Activated CD8-positive, alpha-beta T cell treated with anti-CD3 and anti-CD28 coated beads for 36 hours (primary cell): ENCODE data around the gene ASB1. TPM values are rescaled to one million over a fixed set of nuclear protein-coding genes. Genes with fewer than 3 reads are reported as not detected.

Experiments
- ATAC-seq: fragments of 200-7000 bp; cut with Tn5 transposase; one replicate; pipeline ENCODE4 v1.10.0; 2021; ENCODE audit warnings: mild to moderate bottlenecking, moderate library complexity
- CTCF ChIA-PET: fragments of 350-600 bp; sonication (Branson Sonifier 250); formaldehyde crosslinking; loops from one replicate; lab custom pipeline; 2021; ENCODE audit warnings: antibody characterized with exemption; lab: Charles Lee
- POLR2A ChIA-PET: fragments of 350-600 bp; sonication (Branson Sonifier 250); formaldehyde crosslinking; loops from one replicate; lab custom pipeline; 2021; ENCODE audit warnings: antibody characterized with exemption; lab: Charles Lee
- DNase-seq: peaks from one replicate; pipeline ENCODE4 v3.0.0-alpha.2; 2020
- H3K27ac Mint-ChIP-seq: one replicate; pipeline ENCODE4 v1.8.0; 2021; ENCODE audit warnings: mild to moderate bottlenecking, mixed read lengths
- H3K27me3 Mint-ChIP-seq: one replicate; pipeline ENCODE4 v1.8.0; 2021; ENCODE audit warnings: mixed read lengths
- H3K36me3 Mint-ChIP-seq: one replicate; pipeline ENCODE4 v1.8.0; 2021; ENCODE audit warnings: low read depth, mixed read lengths
- H3K4me1 Mint-ChIP-seq: one replicate; pipeline ENCODE4 v1.8.0; 2021; ENCODE audit warnings: low read depth, mixed read lengths
- H3K4me3 Mint-ChIP-seq: one replicate; pipeline ENCODE4 v1.8.0; 2021; ENCODE audit warnings: mild to moderate bottlenecking, moderate library complexity, mixed read lengths
- H3K9me3 Mint-ChIP-seq: one replicate; pipeline ENCODE4 v1.8.0; 2021; ENCODE audit warnings: mixed read lengths
- CTCF ChIP-seq: fragments of 200-600 bp; IDR thresholded peaks from one replicate; pipeline ENCODE4 v1.8.0; 2022; ENCODE audit warnings: antibody characterized with exemption, mild to moderate bottlenecking
- intact Hi-C: fragments of 100-400 bp; cut with micrococcal nuclease; formaldehyde crosslinking; loops from one replicate; pipeline ENCODE4 v1.10.0; 2022
- total RNA-seq, 2 experiments: library from RNA; stranded (reverse); gene quantifications; one replicate each; pipeline ENCODE4 v1.2.3, GENCODE V29; 2021

ASB1 gene
- total RNA-seq, 2 experiments from 2014 or later = 39.8 to 48.1 TPM

- peaks cover 3% of the 10 kb centered on the region for H3K4me1 Mint-ChIP-seq
- DNase-seq (no peak), ATAC-seq (no peak)
- POLR2A ChIA-PET = no interaction called here
- no peaks in the 10 kb centered on the region for H3K9me3 Mint-ChIP-seq
- intact Hi-C loops = no loop called here
- no peak for TF ChIP-seq CTCF
- no peaks in the 10 kb centered on the region for H3K27me3 Mint-ChIP-seq
- no peaks in the 10 kb centered on the region for H3K36me3 Mint-ChIP-seq
- CTCF ChIA-PET = no interaction called here
- no peak overlapping the region for H3K4me3 Mint-ChIP-seq
- no peak overlapping the region for H3K27ac Mint-ChIP-seq
These were observed 61.1 kb downstream of the ASB1 start for GRCh38 chr2:238487652-238488346.

GRCh38 chr2:238488347-238488826, 61.7 kb downstream of the ASB1 start:
- no peaks in the 10 kb centered on the region for H3K36me3 Mint-ChIP-seq
- H3K27ac Mint-ChIP-seq = no peak overlapping the region
- H3K4me1 Mint-ChIP-seq = peaks cover 8% of the 10 kb centered on the region
- ChIA-PET CTCF (no interaction called here), POLR2A (no interaction called here)
- ATAC-seq = no peak
- H3K9me3 Mint-ChIP-seq = no peaks in the 10 kb centered on the region
- no peak for TF ChIP-seq CTCF
- no peak for DNase-seq
- H3K27me3 Mint-ChIP-seq = no peaks in the 10 kb centered on the region
- intact Hi-C loops = no loop called here
- H3K4me3 Mint-ChIP-seq = no peak overlapping the region

DNA sequence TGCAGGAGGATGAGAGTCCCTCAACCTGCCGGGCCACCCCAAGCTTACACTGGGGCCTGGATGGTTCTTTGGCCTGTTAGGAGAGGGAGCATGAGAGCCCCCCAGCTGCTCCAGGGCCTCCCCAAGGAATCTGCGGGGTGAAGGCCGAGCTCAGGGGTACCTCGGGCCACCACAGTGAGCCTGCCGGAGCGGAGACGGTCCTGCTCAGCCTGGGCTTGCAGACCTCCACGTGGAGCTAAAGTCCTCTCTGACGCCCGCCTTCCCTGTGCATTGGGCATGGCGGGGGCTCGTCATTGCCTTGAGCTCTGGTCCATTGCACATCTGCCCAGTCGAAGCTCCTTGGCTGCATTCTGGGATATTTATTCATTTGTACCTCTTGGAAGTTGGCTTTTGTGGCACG, 62.7 kb downstream of the ASB1 start:
- no peaks in the 10 kb centered on the region for H3K27me3 Mint-ChIP-seq
- ATAC-seq (no peak), DNase-seq (no peak)
- H3K9me3 Mint-ChIP-seq = no peaks in the 10 kb centered on the region
- peaks cover 18% of the 10 kb centered on the region for H3K4me1 Mint-ChIP-seq
- intact Hi-C loops = no loop called here
- H3K27ac Mint-ChIP-seq = no peak overlapping the region
- no peak overlapping the region for H3K4me3 Mint-ChIP-seq
- ChIA-PET POLR2A (no interaction called here), CTCF (no interaction called here)
- TF ChIP-seq CTCF = no peak
- H3K36me3 Mint-ChIP-seq = no peaks in the 10 kb centered on the region

GRCh38 chr2:238489896-238490295, 63.2 kb downstream of the ASB1 start:
- no peak overlapping the region for H3K4me3 Mint-ChIP-seq
- POLR2A ChIA-PET = no interaction called here
- H3K36me3 Mint-ChIP-seq = no peaks in the 10 kb centered on the region
- intact Hi-C loops = no loop called here
- no peaks in the 10 kb centered on the region for H3K9me3 Mint-ChIP-seq
- no peak for TF ChIP-seq CTCF
- H3K4me1 Mint-ChIP-seq = peaks cover 22% of the 10 kb centered on the region
- no peaks in the 10 kb centered on the region for H3K27me3 Mint-ChIP-seq
- DNase-seq = no peak
- CTCF ChIA-PET = no interaction called here
- no peak overlapping the region for H3K27ac Mint-ChIP-seq
- ATAC-seq = no peak

DNA sequence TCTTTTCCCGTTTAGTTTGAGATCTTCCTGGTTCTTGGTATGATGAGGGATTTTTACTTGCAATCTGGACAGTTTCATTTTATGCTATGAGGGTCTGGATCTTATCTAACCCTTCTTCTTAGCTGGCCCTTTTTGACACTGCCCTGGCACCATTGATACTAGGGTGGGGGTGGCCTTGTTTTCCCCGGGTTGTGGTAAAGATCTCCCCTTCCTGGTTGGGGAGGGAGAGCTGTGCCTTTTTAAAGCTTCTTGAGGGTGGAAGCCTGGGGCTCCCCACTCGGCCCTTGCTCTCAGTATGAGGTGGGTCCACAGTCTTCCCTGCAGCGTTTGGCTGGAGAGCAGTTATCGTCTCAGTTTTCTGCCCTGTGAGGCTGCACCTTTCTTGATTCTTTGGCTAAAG, 66.1 kb downstream of the ASB1 start:
- ChIA-PET CTCF (interaction anchor here (1.3 to 1.6 kb wide), 3 partner anchors 8 to 29 kb away, joined by 3 to 7 read pairs (median 3); no protein-coding TSS in a partner anchor), POLR2A (interaction anchor here (1.1 kb wide), 1 partner anchor 22 kb away, joined by 3 read pairs; no protein-coding TSS in a partner anchor)
- H3K9me3 Mint-ChIP-seq = no peaks in the 10 kb centered on the region
- no peaks in the 10 kb centered on the region for H3K27me3 Mint-ChIP-seq
- H3K4me1 Mint-ChIP-seq = peaks cover 22% of the 10 kb centered on the region
- intact Hi-C loops = no loop called here
- no peak overlapping the region for H3K27ac Mint-ChIP-seq
- H3K4me3 Mint-ChIP-seq = no peak overlapping the region
- TF ChIP-seq CTCF = no peak
- ATAC-seq = no peak
- no peaks in the 10 kb centered on the region for H3K36me3 Mint-ChIP-seq
- DNase-seq = no peak
